Measurements from ENCODE around the gene LBHD2. TPM values are rescaled to one million over a fixed set of nuclear protein-coding genes. Genes with fewer than 3 reads are reported as not detected.

The LBHD2 gene
- total and polyA plus RNA-seq, 11 donors = 0.19 TPM; not detected in 10

- TF ChIP-seq POLR2A (IDR thresholded peaks at IDR 0.05) = no peak
- TF ChIP-seq, protein P1, sequence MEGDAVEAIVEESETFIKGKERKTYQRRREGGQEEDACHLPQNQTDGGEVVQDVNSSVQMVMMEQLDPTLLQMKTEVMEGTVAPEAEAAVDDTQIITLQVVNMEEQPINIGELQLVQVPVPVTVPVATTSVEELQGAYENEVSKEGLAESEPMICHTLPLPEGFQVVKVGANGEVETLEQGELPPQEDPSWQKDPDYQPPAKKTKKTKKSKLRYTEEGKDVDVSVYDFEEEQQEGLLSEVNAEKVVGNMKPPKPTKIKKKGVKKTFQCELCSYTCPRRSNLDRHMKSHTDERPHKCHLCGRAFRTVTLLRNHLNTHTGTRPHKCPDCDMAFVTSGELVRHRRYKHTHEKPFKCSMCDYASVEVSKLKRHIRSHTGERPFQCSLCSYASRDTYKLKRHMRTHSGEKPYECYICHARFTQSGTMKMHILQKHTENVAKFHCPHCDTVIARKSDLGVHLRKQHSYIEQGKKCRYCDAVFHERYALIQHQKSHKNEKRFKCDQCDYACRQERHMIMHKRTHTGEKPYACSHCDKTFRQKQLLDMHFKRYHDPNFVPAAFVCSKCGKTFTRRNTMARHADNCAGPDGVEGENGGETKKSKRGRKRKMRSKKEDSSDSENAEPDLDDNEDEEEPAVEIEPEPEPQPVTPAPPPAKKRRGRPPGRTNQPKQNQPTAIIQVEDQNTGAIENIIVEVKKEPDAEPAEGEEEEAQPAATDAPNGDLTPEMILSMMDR (IDR thresholded peaks at IDR 0.05) = no peak
- Histone ChIP-seq H3K4me3 (no peak overlapping the region), H3K27me3 (no peaks in the 10 kb centered on the region), H3K36me3 (peaks cover 4 to 66% (median 42%) of the 10 kb centered on the region in 9 donors), H3K9me3 (no peaks in the 10 kb centered on the region), H3K4me1 (peaks cover 0 to 37% (median 21%) of the 10 kb centered on the region in 12 donors), H3K27ac (peak overlapping the region in 3 of 12 donors; percentile 45 to 60 (median 55))
- no peak for DNase-seq
- no peak for ATAC-seq
- 90 to 97% (median 94%) methylated on average over 12 to 26 of the region's 26 CpGs for WGBS, 4 donors
- intact Hi-C loops (cut with DNase I) = no loop called here
Observed at GRCh38 chr14:103135333-103136260, 51.6 kb downstream of the LBHD2 start.

DNA sequence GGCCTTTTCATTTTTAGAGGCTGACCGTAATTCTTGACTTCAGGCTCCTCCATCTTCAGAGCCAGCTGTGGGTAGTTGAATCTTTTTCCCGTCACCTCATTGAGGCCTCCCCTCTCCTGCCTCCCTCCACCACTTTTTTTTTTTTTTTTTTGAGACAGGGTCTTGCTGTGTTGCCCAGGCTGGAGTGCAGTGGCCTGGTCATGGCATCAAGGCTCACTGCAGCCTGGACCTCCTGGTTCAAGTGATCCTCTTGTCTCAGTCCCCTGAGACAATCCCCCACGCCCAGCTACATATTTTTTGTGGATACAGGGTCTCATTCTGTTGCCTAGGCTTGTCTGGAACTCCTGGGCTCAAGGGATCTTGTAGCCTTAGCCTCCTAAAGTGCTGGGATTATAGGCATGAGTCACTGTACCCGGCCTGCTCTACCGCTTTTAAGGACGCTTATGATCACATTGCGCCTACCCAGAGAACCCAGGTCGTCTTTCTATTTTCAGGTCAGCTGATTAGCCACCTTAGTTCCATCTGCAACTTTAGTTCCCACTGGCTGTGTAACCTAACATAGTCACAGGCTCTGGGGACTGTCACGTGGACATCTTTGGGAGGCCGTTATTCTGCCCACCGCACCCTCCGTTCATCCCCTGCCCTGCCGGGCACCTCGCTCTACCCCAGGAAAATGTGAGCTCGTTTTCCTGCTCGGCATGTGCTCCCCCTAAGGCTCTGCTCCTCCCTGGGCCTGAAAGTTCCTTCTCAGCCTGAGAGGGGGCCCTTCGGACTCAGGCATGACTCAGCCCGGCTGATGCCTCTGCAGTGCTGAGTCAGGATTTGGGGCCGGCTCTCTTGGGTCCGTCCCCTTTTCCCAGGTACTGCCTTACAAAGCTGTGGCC is 52.6 kb downstream of the LBHD2 start:
- peaks cover 4 to 56% (median 35%) of the 10 kb centered on the region in 9 donors for H3K36me3 ChIP-seq
- intact Hi-C loops (cut with DNase I) = no loop called here

DNA sequence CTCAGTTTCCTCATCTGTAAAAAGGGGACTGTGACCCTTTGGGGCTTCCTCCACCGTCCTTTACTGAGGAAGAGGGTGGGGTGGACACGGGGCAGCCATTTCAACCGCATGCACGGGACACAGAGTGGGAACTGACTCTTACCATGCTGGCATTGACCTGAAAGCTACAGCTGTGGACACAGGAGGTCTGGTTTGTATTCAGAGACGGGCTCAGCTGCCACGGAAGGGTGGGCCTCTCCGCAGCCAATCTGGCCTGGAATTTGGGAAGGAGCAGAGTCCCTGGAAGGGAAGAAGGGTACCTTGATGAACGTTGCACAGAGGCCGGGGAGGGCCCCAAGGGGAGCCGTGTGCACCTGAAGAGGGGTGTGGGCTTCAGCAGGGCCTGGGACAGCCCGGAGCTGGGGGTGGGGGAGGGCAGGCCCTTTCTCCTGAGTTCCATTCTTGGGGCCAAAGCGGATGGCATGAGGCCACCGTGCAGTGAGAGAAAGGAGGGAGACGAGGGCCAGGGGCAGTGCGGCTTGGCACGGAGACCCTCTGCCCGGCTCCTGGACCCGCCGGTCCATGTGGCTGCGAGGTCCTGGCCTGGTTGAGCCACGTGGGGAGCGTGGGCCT is 53.8 kb downstream of the LBHD2 start:
- Histone ChIP-seq H3K4me3 (no peak overlapping the region), H3K4me1 (peaks cover 0 to 35% (median 16%) of the 10 kb centered on the region in 12 donors), H3K27ac (peak overlapping the region in 5 of 12 donors; percentile 38 to 60 (median 45)), H3K27me3 (peaks cover 0 to 9% (median 0%) of the 10 kb centered on the region in 9 donors), H3K9me3 (no peaks in the 10 kb centered on the region), H3K36me3 (peaks cover 4 to 44% (median 28%) of the 10 kb centered on the region in 9 donors)
- ATAC-seq (peak in 3 of 4 donors; percentile 21 to 31 (median 29)), DNase-seq (no peak)
- no peak for TF ChIP-seq POLR2A (IDR thresholded peaks at IDR 0.05)
- TF ChIP-seq, protein P1 (IDR thresholded peaks at IDR 0.05) = no peak
- WGBS, 4 donors = 64 to 83% (median 67%) methylated on average over 15 to 22 of the region's 22 CpGs
- intact Hi-C loops (cut with DNase I) = no loop called here

More for the DNA sequence above, 52.6 kb downstream of the LBHD2 start:
- Histone ChIP-seq H3K27ac (peak overlapping the region in 4 of 12 donors; percentile 13 to 60 (median 50)), H3K4me3 (no peak overlapping the region), H3K4me1 (peaks cover 0 to 42% (median 18%) of the 10 kb centered on the region in 12 donors), H3K27me3 (peaks cover 0 to 4% (median 0%) of the 10 kb centered on the region in 9 donors), H3K9me3 (no peaks in the 10 kb centered on the region)
- DNase-seq = peak in 1 of 5 donors; percentile 75
- no peak for TF ChIP-seq POLR2A (IDR thresholded peaks at IDR 0.05)
- TF ChIP-seq, protein P1 (IDR thresholded peaks at IDR 0.05) = no peak
- peak in 2 of 4 donors; percentile 23 to 68 for ATAC-seq
- WGBS, 4 donors = 62 to 79% (median 72%) methylated on average over 20 of the region's 20 CpGs
